GM18873 (cell line): ENCODE measurements around the gene LMTK2.

Experiments
- ATAC-seq: cut with Tn5 transposase; IDR thresholded peaks from one replicate; pipeline ENCODE4 v1.9.1; 2021; ENCODE audit warnings: mild to moderate bottlenecking, moderate library complexity, moderate number of reproducible peaks; ENCODE audit not compliant: unreplicated experiment, low FRiP score

The LMTK2 gene

GRCh38 chr7:98199131-98199530 is 92.5 kb downstream of the LMTK2 start:
- ATAC-seq: no peak

- ATAC-seq: peak; percentile 35
These were observed 93.7 kb downstream of the LMTK2 start for GRCh38 chr7:98200364-98200763.

- ATAC-seq: peak; percentile 87
These were observed 95.9 kb downstream of the LMTK2 start for GRCh38 chr7:98202367-98203195.

DNA sequence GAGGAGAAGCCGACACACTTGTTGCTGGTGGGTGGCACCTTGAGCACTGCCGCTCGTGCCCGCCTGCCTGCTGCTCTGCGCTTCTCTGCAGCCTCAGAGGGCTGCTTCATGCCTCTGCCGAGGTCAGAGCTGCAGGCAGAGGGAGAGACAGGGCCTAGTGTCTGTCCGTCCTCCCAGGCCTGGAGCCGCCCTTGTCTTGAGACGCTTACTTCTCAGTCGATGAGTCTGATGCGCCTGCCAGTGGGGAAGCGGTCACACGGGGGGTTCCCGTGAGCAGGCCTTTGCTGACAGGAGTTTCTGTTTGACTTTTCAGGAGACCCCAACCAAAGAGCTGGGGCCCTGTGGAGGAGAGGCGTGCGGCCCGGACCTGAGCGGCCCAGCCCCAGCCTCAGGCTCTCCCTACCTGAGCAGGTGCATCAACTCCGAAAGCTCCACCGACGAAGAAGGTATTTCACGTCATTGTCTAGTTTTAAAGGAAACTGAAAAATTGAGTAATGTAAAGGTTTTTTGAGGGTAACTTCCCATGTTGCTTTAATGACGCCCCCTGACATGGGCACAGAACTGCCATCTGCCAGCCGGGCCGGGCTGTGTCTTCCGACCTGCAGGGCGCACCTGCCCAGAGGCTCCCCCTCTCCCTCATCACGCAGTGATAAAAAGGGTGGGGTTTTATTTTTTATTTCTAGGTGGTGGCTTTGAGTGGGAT is 96.8 kb downstream of the LMTK2 start:
- peak; percentile 29 for ATAC-seq

DNA sequence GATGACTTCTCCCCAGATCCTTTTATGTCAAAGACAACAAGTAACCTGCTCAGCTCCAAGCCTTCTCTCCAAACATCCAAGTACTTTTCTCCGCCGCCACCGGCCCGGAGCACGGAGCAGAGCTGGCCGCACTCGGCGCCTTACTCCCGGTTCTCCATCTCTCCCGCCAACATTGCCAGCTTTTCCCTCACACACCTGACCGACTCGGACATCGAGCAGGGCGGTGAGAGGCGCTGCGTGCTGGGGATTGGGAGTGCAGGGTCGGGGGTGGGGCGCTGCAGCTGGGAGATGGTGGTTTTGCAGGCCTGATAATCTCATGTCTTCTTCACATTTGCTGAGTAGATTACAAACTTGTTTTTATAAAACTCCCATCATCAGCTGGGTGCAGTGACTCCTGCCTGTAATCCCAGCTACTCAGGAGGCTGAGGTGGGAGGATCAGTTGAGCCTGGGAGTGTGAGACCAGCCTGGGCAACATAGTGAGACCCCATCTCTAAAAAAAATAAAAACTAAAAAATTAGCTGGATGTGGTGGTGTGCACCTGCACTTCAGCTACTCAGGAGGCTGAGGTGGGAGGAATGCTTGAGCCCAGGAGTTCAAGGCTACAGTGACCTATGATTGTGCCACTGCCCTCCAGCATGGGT is 97.4 kb downstream of the LMTK2 start:
- ATAC-seq: no peak

GRCh38 chr7:98204670-98205069 is 98.0 kb downstream of the LMTK2 start:
- no peak for ATAC-seq

- no peak for ATAC-seq
These were observed 98.6 kb downstream of the LMTK2 start for GRCh38 chr7:98205162-98205845.

- no peak for ATAC-seq
These were observed 100.0 kb downstream of the LMTK2 start for GRCh38 chr7:98206451-98207330.

DNA sequence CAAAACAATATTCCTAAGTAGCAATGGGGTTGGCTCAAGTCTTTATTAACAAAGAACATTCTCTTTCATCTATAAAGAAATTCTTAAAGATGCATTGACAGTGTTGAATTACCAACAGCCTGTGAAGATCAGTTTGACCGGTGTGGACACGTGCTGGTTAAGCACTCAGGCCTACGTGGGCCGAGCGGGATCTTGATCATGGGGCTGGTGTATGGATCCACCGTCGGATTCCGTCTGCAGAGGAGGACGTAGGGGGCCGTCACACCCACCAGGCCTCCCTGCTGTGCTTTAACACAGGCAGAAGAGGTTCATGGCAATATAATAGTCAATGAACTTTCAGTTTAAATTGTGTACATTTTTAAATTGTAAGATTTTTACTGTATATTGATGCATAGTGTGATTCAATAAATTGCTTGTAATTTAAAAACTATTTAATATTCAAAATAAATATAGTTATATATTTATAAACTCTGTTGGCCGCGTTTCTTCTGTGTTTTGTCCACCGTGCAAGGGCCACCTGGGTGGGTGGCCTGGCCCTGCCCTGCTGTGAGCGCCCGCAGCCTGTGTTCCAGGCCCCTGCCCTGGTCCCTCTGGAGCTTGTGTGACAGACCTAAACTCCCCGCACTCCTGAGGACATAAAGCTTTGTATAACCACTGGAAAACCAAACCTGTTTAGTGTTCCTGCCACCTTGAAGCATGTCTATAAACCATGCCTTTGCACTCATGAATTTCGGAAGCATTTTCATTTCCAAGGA is 102.7 kb downstream of the LMTK2 start:
- ATAC-seq: no peak

GRCh38 chr7:98210513-98211220 is 104.0 kb downstream of the LMTK2 start:
- ATAC-seq: no peak

GRCh38 chr7:98211221-98211675 is 104.6 kb downstream of the LMTK2 start, which contains the start of gene BHLHA15:
BHLHA15 (plus strand) TSS chr7:98211439; CDS start chr7:98212310, 871 bp downstream.
- no peak for ATAC-seq

GRCh38 chr7:98211676-98212531 is 105.2 kb downstream of the LMTK2 start:
- no peak for ATAC-seq

GRCh38 chr7:98212532-98213041 is 105.9 kb downstream of the LMTK2 start:
- no peak for ATAC-seq

DNA sequence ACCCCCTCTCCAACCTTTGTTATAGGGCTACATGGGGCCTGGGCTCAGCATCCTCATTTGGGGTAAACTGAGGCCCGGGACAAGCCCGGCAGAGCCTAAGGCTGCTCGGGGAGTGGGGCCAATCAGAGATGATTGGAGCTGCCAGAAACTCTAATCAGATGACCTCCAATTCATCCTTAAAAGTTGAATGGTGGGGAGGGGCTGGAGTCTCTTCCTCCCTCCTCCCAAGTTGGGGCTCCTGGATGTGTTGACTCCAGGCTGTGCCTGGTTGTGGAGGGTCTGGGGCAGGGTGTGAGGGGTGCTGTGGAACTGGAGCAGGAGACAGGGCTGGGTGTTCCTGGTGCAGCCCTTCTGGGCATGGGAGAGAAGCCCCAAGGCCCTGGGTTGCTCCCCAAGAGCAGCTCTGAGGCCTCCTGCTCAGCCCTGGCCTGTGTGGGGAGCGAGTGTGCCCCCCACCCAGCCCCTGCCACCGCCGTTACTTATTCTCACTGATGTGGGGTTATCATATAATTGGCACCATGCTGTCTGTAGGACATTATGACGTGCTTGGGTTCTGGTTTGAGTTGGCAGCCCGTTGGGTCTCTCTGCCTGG is 106.7 kb downstream of the LMTK2 start:
- ATAC-seq: no peak

GRCh38 chr7:98213888-98214810 is 107.5 kb downstream of the LMTK2 start:
- no peak for ATAC-seq
